Vagina (tissue), 2 donors: Measurements from ENCODE around the gene MEGF6.

Source experiments
- POLR2A ChIP-seq, 2 donors: fragments of 450-650 bp; IDR thresholded peaks; one replicate each; pipeline ENCODE4 v1.6.1; 2017; ENCODE audit warnings: antibody characterized with exemption in 2 of 2, mild to moderate bottlenecking in 2 of 2, moderate library complexity in 2 of 2
- POLR2AphosphoS5 ChIP-seq, 2 donors: sonication (generic); formaldehyde crosslinking; IDR thresholded peaks; one replicate each; pipeline ENCODE4 v1.9.0; 2017; ENCODE audit warnings: antibody characterized with exemption in 2 of 2, mild to moderate bottlenecking in 2 of 2, low read depth in 1 of 2; ENCODE audit not compliant: insufficient read depth in 1 of 2
- TF ChIP-seq, protein P1 (sequence below), 3 experiments: fragments of 450-650 bp in 2 of 3; fragments of 200-600 bp in 1 of 3; sonication (generic) in 1 of 3; IDR thresholded peaks; one replicate each; pipeline ENCODE4 v1.5.1; 2017 to 2019; ENCODE audit warnings: antibody characterized with exemption in 3 of 3, mild to moderate bottlenecking in 2 of 3, moderate library complexity in 2 of 3

DNA sequence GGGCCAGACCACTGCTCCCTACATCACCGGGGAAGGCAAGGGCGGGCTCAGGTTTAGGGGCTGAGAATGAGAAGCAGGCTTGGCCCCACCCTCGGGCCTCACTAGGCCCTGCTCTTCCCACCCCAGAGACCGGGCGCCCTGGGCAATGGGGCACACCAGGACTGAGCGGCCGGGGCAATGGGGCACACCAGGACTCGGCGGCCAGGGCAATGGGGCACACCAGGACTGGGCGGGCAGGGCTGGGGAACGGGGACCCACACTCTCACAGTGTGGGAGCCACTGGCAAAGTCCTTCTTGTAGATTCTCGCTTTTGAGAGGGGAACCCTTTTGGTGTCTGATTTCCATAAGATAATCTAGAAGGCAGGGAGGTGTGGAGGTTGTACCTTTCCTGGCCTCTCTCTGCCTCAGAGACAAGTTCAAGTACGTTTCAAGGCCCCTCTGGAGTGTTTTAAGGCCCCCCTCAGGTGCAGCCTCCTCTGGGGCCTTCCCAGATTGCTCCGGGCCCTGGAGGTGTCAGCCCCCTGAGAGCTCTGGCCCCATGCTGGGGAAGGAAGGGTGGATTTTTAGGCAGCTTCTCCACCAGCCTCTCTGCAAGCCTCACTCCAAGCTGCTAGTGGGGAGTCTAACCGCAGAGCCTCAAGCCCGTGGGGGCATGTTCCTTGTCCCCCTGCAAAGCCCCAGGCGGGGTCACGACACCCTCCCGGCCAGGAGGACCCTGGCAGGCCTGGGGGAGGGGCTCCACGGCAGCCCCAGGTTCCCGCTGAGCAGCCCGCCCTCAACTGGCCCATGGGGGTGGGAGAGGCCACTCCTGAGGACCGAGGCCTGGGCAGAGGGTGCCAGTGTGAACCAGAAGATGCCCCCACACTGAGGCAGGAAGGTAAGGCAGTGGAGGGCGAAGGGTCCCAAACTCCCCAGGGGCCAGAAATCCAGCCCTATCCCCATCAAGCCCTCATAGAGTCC is 90.6 kb downstream of the MEGF6 start:
- TF ChIP-seq POLR2AphosphoS5 (IDR thresholded peaks at IDR 0.05; ENCODE audit: insufficient read depth in 1 of 2, low read depth in 1 of 2) (no peak), POLR2A (IDR thresholded peaks at IDR 0.05) (no peak)
- TF ChIP-seq, protein P1, sequence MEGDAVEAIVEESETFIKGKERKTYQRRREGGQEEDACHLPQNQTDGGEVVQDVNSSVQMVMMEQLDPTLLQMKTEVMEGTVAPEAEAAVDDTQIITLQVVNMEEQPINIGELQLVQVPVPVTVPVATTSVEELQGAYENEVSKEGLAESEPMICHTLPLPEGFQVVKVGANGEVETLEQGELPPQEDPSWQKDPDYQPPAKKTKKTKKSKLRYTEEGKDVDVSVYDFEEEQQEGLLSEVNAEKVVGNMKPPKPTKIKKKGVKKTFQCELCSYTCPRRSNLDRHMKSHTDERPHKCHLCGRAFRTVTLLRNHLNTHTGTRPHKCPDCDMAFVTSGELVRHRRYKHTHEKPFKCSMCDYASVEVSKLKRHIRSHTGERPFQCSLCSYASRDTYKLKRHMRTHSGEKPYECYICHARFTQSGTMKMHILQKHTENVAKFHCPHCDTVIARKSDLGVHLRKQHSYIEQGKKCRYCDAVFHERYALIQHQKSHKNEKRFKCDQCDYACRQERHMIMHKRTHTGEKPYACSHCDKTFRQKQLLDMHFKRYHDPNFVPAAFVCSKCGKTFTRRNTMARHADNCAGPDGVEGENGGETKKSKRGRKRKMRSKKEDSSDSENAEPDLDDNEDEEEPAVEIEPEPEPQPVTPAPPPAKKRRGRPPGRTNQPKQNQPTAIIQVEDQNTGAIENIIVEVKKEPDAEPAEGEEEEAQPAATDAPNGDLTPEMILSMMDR (IDR thresholded peaks at IDR 0.05): no peak
